HEK293T (cell line): ENCODE data around the gene NUP205.

Experiments
- ARNT ChIP-seq: fragments of 450-650 bp; IDR thresholded peaks from 2 replicates; pipeline ENCODE4 v1.6.1; 2017; ENCODE audit warnings: mild to moderate bottlenecking
- BHLHE40 ChIP-seq: fragments of 450-650 bp; IDR thresholded peaks from 2 replicates; pipeline ENCODE4 v1.6.1; 2016; ENCODE audit warnings: mild to moderate bottlenecking, moderate library complexity, borderline replicate concordance
- ELF4 ChIP-seq: fragments of 450-650 bp; IDR thresholded peaks from 2 replicates; pipeline ENCODE4 v1.6.1; 2017; ENCODE audit warnings: antibody characterized with exemption
- FOXA1 ChIP-seq: fragments of 450-650 bp; IDR thresholded peaks from 2 replicates; pipeline ENCODE4 v1.6.1; 2016; ENCODE audit warnings: mild to moderate bottlenecking
- FOXK2 ChIP-seq: fragments of 450-650 bp; IDR thresholded peaks from 2 replicates; pipeline ENCODE4 v1.6.1; 2016; ENCODE audit warnings: mild to moderate bottlenecking
- FOXM1 ChIP-seq: fragments of 450-650 bp; IDR thresholded peaks from 2 replicates; pipeline ENCODE4 v1.6.1; 2017; ENCODE audit warnings: mild to moderate bottlenecking, borderline replicate concordance
- L3MBTL2 ChIP-seq: fragments of 450-650 bp; conservative IDR thresholded peaks from 2 replicates; pipeline ENCODE4 v1.6.1; 2016; ENCODE audit warnings: mild to moderate bottlenecking
- SP1 ChIP-seq: fragments of 450-650 bp; IDR thresholded peaks from 2 replicates; pipeline ENCODE4 v1.6.1; 2017
- SUZ12 ChIP-seq: fragments of 450-650 bp; IDR thresholded peaks from 2 replicates; pipeline ENCODE4 v1.6.1; 2016; ENCODE audit warnings: mild to moderate bottlenecking

DNA sequence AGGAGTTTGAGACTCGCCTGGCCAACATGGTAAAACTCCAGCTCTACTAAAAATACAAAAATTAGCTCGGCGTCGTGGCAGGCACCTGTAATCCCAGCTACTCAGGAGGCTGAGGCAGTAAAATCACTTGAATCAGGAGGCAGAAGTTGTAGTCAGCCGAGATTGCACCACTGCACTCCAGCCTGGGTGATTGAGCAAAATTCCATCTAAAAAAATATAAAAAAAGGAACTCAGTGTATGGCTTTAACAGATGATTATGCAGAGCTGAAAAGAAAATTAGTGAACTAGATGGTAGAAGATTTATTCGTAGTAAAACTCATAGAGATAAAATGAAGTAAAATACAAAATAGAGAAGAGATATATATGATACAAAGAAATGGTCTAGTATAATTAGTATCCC lies 35.2 kb upstream of the NUP205 start:
- TF ChIP-seq SUZ12 (no peak), FOXK2 (no peak), SP1 (no peak), FOXA1 (no peak), BHLHE40 (no peak), ARNT (no peak), FOXM1 (no peak), ELF4 (no peak), L3MBTL2 (no peak)
